Breast epithelium (tissue), 4 donors: ENCODE data around the gene HTR6. TPM values are rescaled to one million over a fixed set of nuclear protein-coding genes. Genes with fewer than 3 reads are reported as not detected.
"Not testable (repeated sequence)": the region's sequence is repeated elsewhere in the genome, so short reads cannot be mapped to it uniquely, and the experiment has no call there.

Experiments
- DNase-seq, 2 donors: peaks; one replicate each; pipeline ENCODE4 v3.0.0-alpha.2; 2019; ENCODE audit warnings: low spot score in 2 of 2
- H3K27ac ChIP-seq, 2 donors: fragments of 200-600 bp; sonication (generic) in 1 of 2; one replicate each; pipeline ENCODE4 v1.5.1; 2016 to 2019; ENCODE audit warnings: mild to moderate bottlenecking in 1 of 2
- H3K27me3 ChIP-seq, 2 donors: fragments of 200-600 bp; sonication (generic) in 1 of 2; one replicate each; pipeline versions ENCODE4 v1.5.1 to v1.6.0; 2017 to 2019; ENCODE audit warnings: control low read depth in 1 of 2, mild to moderate bottlenecking in 1 of 2
- H3K36me3 ChIP-seq: fragments of 200-600 bp; one replicate; pipeline ENCODE4 v1.5.1; 2019
- H3K4me1 ChIP-seq, 2 donors: fragments of 200-600 bp; sonication (generic); one replicate each; pipeline ENCODE4 v1.5.1; 2016 to 2019; ENCODE audit warnings: control low read depth in 1 of 2
- H3K4me3 ChIP-seq, 3 donors: fragments of 200-600 bp; sonication (generic); 1 replicate in 2 of 3; 2 replicates in 1 of 3; pipeline ENCODE4 v1.5.1; 2016 to 2019; ENCODE audit warnings: mild to moderate bottlenecking in 3 of 3, moderate library complexity in 2 of 3
- H3K9me3 ChIP-seq, 2 donors: fragments of 200-600 bp; sonication (generic) in 1 of 2; one replicate each; pipeline ENCODE4 v1.5.1; 2016 to 2019; ENCODE audit warnings: control low read depth in 1 of 2
- POLR2A ChIP-seq: fragments of 450-650 bp; IDR thresholded peaks from one replicate; pipeline ENCODE4 v1.6.1; 2016; ENCODE audit warnings: antibody characterized with exemption, mild to moderate bottlenecking, moderate library complexity
- POLR2AphosphoS5 ChIP-seq, 3 donors: sonication (generic); formaldehyde crosslinking; IDR thresholded peaks; one replicate each; pipeline ENCODE4 v1.6.1; 2017; ENCODE audit warnings: antibody characterized with exemption in 3 of 3
- intact Hi-C: fragments of 100-400 bp; cut with DNase I; formaldehyde crosslinking; loops from one replicate; pipeline ENCODE4 v1.15.1; 2023; ENCODE audit warnings: low total_unique reads
- total RNA-seq, 3 donors: library from RNA; depleted of rRNA; stranded (reverse); fragments of >200 nt; gene quantifications; one replicate each; pipeline ENCODE4 v1.1.0, GENCODE V29; 2016
- TF ChIP-seq, protein P1 (sequence below), 3 donors: fragments of 450-650 bp; IDR thresholded peaks; one replicate each; pipeline ENCODE4 v1.5.1; 2016 to 2017; ENCODE audit warnings: antibody characterized with exemption in 3 of 3, mild to moderate bottlenecking in 3 of 3, moderate library complexity in 3 of 3

HTR6 gene
- total RNA-seq, 3 donors from 2014 or later, result not detected

DNA sequence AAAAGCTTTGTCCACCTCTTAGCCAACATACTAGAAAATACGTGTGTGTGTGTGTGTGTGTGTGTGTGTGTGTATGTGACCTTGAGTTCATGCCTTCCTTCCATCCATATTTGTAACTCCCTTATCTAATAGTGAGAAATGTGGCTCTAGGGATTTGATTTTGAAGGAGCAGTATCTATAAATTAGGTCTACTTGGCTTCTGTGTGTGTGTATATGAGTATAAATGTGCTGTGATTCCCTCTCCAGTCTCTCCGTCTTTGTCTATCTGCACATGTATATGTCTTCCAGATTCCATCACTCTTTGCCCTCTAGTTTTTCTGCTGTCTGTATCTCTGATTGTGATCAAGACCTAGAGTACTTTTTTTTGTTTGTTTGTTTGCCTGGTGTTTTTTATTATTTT lies 32.5 kb upstream of the HTR6 start:
- TF ChIP-seq, protein P1, sequence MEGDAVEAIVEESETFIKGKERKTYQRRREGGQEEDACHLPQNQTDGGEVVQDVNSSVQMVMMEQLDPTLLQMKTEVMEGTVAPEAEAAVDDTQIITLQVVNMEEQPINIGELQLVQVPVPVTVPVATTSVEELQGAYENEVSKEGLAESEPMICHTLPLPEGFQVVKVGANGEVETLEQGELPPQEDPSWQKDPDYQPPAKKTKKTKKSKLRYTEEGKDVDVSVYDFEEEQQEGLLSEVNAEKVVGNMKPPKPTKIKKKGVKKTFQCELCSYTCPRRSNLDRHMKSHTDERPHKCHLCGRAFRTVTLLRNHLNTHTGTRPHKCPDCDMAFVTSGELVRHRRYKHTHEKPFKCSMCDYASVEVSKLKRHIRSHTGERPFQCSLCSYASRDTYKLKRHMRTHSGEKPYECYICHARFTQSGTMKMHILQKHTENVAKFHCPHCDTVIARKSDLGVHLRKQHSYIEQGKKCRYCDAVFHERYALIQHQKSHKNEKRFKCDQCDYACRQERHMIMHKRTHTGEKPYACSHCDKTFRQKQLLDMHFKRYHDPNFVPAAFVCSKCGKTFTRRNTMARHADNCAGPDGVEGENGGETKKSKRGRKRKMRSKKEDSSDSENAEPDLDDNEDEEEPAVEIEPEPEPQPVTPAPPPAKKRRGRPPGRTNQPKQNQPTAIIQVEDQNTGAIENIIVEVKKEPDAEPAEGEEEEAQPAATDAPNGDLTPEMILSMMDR (IDR thresholded peaks at IDR 0.05), result no peak
- TF ChIP-seq POLR2A, result no peak
- TF ChIP-seq POLR2AphosphoS5 (IDR thresholded peaks at IDR 0.05), result no peak
- H3K4me1 ChIP-seq, result no peaks in the 10 kb centered on the region
- H3K27me3 ChIP-seq, result no peaks in the 10 kb centered on the region
- H3K27ac ChIP-seq, result no peak overlapping the region
- peaks cover 7% of the 10 kb centered on the region for H3K36me3 ChIP-seq
- no peaks in the 10 kb centered on the region for H3K9me3 ChIP-seq
- no peak overlapping the region for H3K4me3 ChIP-seq
- no peak for DNase-seq
- intact Hi-C loops, result no loop called here

DNA sequence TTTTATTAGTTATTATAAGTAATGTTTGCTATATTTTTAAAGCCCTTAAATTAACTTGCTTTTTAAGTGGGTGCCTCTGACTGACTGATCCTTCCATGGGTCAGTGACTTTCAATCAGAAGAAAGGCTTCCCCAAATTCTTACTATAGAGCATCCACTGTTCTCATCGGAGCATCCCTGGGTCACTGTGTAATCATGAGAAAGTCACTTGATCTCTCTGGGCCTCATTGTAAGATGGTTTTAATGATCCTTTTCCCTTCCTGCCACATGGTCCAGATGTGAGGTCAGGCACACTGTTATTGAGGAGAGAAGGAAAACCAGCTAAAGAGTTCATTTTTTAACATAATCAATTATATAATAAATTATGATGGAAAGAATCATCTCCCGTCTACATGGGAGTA lies 31.6 kb upstream of the HTR6 start:
- intact Hi-C loops, result no loop called here
- DNase-seq, result no peak
- H3K4me3 ChIP-seq, result no peak overlapping the region
- TF ChIP-seq, protein P1 (IDR thresholded peaks at IDR 0.05), result no peak
- TF ChIP-seq POLR2AphosphoS5 (IDR thresholded peaks at IDR 0.05) (no peak), POLR2A (no peak)
- no peaks in the 10 kb centered on the region for H3K36me3 ChIP-seq
- H3K9me3 ChIP-seq, result no peaks in the 10 kb centered on the region
- no peaks in the 10 kb centered on the region for H3K4me1 ChIP-seq
- H3K27me3 ChIP-seq, result no peaks in the 10 kb centered on the region
- no peak overlapping the region for H3K27ac ChIP-seq

DNA sequence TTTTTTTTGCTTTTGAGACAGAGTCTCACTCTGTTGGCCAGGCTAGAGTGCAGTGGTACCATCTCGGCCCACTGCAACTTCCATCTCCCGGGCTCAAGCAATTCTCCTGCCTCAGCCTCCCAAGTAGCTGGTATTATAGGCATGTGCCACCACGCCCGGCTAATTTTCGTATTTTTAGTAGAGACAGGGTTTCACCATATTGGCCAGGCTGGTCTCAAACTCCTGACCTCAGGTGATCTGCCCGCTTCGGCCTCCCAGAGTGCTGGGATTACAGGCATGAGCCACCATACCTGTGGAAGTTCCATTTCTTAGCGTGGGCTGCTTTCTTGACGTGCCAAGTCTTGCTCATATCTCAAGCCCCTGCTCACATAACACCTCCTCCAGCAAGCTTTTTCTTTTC lies 29.6 kb upstream of the HTR6 start:
- DNase-seq, H3K4me3 ChIP-seq, H3K27me3 ChIP-seq, H3K27ac ChIP-seq, H3K36me3 ChIP-seq, H3K4me1 ChIP-seq, intact Hi-C loops, H3K9me3 ChIP-seq: not testable (repeated sequence)

DNA sequence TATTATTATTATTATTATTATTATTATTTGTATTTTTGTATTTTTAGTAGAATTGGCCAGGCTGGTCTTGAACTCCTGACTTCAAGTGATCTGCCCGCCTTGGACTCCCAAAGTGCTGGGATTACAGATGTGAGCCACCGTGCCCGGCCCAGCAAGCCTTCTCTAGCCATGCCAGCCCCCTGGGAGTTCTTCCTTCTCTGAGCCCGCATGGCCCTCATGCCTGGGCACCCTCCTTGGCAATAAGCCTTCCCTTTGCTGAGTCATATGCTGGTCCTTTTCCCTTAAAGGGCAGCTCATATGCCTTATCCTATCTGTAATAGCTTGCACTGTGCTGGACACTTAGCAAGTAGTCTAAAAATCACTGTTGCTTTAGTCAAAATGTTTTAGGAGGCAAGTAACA lies 29.0 kb upstream of the HTR6 start:
- Histone ChIP-seq H3K27me3 (no peaks in the 10 kb centered on the region), H3K36me3 (no peaks in the 10 kb centered on the region), H3K27ac (no peak overlapping the region), H3K9me3 (no peaks in the 10 kb centered on the region), H3K4me3 (no peak overlapping the region), H3K4me1 (no peaks in the 10 kb centered on the region)
- TF ChIP-seq, protein P1 (IDR thresholded peaks at IDR 0.05), result no peak
- TF ChIP-seq POLR2A, result no peak
- TF ChIP-seq POLR2AphosphoS5 (IDR thresholded peaks at IDR 0.05), result no peak
- intact Hi-C loops, result no loop called here
- no peak for DNase-seq

DNA sequence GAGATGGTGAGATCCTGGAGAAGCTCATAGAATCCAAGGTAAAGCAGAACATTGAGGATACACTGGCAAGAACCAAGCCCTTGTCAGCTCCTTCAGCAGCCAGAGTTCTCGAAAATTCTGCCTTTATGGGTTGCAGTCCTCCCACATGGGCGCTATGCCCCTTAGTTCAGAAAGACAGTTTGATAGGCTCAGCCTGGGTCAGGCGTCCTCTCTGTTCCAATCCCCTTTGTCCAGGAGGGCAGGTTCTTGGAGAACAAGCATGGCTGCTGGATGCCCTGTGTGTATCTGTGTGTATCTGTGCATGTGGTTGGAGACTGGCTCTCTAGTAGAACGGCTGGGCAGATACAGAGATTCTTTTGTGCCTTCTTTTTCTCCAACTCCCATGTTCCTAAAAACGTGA lies 28.6 kb upstream of the HTR6 start:
- Histone ChIP-seq H3K36me3 (no peaks in the 10 kb centered on the region), H3K4me3 (no peak overlapping the region), H3K4me1 (no peaks in the 10 kb centered on the region), H3K9me3 (no peaks in the 10 kb centered on the region), H3K27ac (no peak overlapping the region), H3K27me3 (no peaks in the 10 kb centered on the region)
- intact Hi-C loops, result no loop called here
- DNase-seq, result no peak
- TF ChIP-seq POLR2AphosphoS5 (IDR thresholded peaks at IDR 0.05) (no peak), POLR2A (no peak)
- TF ChIP-seq, protein P1 (IDR thresholded peaks at IDR 0.05), result no peak

DNA sequence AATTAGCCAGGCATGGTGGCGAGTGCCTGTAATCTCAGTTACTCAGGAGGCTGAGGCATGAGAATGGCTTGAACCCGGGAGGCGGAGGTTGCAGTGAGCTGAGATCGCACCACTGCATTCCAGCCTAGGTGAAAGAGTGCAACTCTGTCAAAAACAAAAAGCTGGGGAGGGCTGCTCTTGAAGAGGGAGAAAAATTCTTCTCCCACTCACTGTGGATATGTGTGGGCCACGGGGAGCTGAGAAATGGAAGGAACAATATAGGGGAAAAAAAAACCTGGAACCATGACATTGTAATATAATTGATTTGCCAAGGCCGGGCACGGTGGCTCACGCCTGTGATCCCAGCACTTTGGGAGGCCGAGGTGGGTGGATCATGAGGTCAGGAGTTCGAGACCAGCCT lies 27.9 kb upstream of the HTR6 start:
- H3K4me3 ChIP-seq, H3K4me1 ChIP-seq, H3K36me3 ChIP-seq, H3K27me3 ChIP-seq, intact Hi-C loops, H3K9me3 ChIP-seq, H3K27ac ChIP-seq: not testable (repeated sequence)
- peak in 1 of 2 donors; percentile 30 for DNase-seq
